Occipital lobe (tissue), 2 donors: Measurements from ENCODE around the gene SKP2. TPM values are rescaled to one million over a fixed set of nuclear protein-coding genes. Genes with fewer than 3 reads are reported as not detected.
"Not testable (repeated sequence)": the region's sequence is repeated elsewhere in the genome, so short reads cannot be mapped to it uniquely, and the experiment has no call there.

Experiments used
- DNase-seq: peaks from one replicate; lab custom pipeline; 2025; lab: John Stamatoyannopoulos, UW
- total RNA-seq: library from RNA; depleted of rRNA; stranded (reverse); fragments of >200 nt; gene quantifications from one replicate; pipeline ENCODE4 v1.2.3, GENCODE V29; 2014

The SKP2 gene
- total RNA-seq, 1 donor from 2014 or later: 19.8 TPM

DNA sequence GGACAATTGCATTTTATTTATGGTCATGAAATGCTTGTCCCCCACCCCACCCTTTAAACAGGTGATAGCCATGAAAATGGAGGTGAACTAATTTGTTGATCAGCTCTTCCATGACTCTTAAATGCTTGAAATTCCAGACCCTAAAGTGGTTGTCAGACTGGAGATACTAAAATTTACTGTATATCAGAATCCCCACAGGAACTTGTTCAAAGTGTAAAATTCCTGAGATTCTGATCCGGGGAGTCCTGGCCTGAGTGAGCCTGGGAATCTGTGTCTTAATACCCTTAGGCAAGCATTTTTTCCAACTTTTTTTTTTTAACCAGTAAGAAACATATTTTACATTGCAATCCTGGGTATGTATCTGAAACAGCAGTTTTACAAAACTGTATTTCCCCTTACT is 4.7 kb downstream of the SKP2 start:
- no peak for DNase-seq

DNA sequence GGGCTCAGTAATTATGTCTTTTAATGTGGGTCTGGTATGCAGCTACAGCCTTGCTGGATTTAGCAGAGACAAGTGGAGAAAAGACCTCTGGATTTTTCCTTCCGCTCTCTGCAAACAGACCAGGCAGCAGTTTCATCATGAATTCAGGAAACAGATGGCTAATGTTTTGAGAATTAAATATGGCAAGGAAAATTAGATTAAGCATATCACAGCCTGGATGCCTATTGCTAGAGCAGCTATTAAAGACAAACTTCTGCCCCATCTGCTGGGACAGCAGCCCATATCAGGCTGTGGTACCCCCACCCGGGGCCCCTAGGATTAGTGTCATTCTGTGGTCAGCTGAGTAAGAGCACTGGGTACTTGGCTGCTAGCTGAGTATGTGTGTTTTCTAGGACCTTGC is 6.2 kb downstream of the SKP2 start:
- DNase-seq: no peak

DNA sequence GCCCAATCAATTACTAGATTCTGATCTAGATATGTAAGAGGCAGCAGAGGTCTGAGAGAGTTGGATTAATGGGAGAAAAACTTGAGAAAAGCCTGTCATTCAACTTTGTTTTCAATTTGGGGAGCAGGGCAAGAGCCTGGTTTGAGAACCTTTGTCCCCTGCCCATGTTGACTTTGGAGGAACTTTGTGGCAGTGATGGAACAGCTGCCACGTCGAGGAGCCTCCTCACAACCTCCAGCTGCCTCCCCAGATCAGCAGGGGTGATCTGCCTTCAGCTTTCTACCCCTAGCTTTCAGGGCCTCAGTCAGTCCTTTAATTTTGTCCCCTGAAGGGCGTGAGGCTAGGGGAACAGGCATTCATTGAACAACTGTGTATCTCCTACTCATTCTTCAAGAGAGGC is 8.7 kb downstream of the SKP2 start:
- no peak for DNase-seq

DNA sequence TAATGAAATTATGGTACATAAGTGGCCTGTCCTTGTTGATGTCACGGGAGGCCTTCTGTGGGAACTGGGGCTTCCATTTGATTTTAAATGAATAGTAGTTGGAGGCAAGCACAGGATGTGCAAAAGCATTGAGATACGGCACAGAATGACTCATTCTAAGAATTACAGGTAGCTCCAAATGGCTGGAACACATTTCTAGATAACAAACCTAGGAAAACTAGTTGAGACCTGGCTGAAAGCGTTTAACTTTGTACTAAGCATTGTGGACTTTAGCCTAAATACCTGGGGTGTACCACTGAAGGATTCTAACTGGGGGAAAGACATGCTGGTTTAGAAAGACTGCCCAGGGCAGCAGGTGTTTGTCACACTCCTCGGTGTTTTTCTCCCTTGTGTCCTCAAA is 9.4 kb downstream of the SKP2 start:
- no peak for DNase-seq

DNA sequence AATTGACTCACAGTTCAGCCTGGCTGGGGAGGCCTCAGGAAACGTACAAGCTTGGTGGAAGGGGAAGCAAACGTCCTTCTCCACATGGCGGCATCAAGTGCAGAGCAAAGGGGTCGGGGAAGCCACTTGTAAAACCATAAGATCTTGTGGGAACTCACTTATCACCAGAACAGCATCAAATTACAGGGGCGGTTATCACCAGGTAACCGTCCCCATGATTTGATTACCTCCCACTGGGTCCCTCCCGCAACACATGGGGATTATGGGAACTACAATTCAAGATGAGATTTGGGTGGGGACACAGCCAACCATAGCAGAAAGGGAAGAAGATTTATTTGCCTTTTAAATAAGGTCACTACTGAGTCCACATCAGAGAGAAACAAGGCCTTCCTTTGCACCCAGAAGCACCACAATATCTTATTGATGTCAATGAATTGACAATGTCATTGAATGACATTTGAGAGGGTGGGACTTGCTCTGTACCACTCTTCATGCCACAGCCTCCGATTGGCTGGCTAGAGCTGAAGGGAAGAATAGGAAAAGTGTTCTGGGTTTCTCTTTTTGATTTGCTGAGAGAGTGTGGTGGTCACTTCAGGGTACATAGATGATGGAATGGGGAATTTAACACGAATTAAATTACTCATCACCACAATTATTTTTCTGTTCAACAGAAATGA is 11.0 kb downstream of the SKP2 start:
- DNase-seq: no peak

DNA sequence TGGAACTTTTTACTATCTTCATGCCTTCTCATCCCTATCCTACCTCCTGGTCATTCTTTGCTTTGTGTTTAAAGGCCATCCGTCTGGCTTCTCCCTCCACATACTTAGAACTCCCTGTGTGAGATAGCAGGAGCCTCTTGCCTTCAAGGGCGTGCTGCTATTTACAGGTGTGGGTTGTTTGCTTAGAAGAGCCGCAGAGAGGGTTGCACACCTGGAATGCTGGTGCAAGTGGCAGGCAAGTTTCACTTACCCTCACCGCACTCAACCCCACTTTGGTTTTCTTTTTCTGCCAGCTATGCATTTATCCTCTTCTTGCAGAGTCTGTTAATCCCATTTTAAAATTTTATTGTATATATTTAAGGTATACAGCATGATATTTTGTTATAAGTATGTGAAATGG is 12.6 kb downstream of the SKP2 start:
- no peak for DNase-seq

DNA sequence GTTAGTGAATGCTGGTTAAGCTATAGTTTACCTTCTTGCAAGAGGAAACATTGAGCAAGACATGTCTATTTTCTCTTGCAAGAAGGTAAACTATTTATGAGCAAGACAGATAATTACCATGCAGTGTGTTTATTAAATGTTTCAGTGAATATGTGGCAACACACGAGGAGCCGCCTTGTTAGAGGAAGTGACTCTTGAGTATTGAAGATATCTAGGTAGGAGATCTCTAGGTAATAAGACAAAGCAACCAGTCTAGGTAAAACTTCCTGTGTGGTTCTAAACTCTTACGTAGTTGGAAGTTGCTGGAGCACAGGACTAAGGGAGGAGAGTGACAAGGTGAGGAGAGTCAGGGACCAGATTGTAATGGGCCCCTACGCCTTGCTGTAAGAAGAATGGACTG is 16.8 kb downstream of the SKP2 start:
- DNase-seq: no peak

DNA sequence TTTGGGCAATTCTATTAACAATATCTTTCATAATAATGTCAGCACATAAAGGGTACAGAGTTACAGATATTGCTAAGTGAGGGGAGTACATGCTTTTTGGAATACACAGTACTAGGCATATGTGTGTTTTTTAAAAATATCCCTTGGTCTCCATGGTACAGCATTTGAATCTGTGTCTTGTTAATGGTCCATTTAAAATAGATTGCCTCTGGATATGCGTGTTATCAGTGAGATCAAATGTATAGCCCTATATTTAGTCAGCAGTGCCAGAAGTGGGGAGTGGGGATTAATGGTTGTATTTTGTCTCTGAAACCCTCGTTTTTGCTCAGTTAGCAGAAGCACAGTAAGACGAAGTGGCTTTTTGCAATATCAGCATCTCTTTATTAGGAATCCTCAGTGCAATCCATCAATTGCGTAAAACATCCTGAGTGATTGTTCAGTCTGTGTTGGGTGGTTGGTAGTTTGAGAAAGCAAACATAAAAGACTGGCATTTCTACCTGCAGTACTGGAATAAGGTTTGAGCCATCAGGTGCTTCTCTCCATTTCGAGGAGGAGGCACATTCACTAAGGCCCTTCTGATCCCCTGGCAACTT is 19.0 kb downstream of the SKP2 start:
- DNase-seq: no peak

DNA sequence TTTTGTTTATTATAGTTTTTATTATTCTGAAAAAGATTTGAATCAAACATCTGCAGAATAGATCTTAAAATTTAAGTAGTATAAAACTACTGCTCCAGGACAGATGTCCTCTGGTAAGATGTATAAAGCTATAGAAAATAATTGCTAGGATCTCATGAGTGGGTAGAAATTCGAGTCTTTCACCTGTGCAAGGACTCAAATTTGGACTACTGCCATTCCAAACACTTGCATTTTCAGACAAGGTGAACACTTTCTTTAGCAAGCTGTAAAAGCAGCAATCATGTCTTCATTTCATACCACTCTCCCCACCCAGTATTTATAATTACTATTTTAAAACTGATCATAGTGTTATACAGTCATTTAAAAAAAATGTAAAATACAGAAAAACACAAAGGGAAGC is 20.7 kb downstream of the SKP2 start:
- DNase-seq: no peak

DNA sequence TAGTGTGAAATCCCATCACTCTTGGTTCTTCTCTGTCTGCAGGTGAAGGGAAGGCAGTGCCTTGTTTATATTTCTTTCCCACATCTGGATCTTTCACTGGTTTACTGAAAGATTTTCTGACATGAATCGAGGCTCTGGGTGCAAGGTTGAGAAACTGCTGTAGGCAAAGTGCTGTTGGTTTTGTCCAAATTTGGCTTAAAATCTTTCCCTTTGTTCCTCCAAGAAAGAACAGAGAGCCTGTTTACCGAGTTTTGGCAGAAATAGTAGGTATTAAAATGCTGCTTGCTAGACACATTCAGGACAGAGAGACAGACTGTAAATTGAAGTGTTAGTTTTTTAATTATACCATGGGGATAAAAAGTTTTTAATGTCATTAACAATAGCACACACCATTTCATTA is 21.5 kb downstream of the SKP2 start:
- DNase-seq: no peak

DNA sequence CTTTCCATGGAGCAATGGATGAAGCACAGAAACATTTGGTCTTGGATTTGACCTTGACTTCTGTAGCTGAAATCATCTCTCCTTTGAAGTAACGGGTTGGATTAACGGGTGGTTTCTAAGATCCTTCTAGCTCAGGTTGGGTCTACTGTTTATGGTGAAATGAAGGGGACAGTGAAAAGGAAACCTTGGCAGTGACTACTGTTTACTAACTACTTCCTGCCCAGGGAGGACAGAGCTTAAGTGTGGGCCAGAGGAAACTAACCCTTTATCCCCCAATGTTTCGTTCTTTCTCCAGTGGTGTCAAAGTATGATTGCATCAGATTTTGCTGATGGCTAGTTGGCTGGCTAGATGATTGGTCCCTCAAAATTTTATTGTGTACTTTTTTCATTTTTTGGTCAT is 22.2 kb downstream of the SKP2 start:
- DNase-seq: no peak

DNA sequence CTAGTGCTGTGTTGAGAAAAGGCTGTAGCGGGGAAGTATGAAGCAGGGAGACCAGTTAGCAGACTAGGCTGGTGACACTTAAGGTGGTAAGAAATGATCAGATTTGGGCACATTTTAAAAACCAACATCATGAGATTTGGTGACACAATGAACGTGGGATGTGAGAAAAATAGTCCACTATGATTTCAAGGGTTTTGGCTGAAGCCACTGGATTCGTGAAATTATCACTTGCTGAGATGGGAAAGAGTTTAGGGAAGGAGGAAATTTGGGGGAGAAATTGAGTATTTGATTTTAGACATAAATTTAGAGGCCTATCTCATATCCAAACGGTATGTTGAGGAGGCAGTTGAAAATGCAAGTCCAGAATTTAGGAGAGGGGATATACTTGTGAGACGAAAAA is 23.1 kb downstream of the SKP2 start:
- no peak for DNase-seq

DNA sequence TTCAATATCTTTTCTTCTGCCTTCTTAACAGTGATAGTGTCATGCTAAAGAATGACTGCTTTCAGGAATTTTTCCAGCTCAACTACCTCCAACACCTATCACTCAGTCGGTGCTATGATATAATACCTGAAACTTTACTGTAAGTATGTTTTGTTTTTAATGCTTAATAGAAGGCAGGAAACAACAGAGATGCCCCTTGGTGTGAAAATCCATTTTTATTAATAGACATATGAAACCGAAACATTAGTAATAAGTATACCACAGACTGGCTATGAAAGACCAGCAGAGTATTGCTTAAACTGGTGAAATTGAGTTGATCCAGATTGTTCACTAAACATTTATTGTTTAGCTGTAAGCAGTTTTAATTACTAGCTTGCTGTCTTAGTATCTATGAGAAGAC is 25.2 kb downstream of the SKP2 start:
- no peak for DNase-seq

DNA sequence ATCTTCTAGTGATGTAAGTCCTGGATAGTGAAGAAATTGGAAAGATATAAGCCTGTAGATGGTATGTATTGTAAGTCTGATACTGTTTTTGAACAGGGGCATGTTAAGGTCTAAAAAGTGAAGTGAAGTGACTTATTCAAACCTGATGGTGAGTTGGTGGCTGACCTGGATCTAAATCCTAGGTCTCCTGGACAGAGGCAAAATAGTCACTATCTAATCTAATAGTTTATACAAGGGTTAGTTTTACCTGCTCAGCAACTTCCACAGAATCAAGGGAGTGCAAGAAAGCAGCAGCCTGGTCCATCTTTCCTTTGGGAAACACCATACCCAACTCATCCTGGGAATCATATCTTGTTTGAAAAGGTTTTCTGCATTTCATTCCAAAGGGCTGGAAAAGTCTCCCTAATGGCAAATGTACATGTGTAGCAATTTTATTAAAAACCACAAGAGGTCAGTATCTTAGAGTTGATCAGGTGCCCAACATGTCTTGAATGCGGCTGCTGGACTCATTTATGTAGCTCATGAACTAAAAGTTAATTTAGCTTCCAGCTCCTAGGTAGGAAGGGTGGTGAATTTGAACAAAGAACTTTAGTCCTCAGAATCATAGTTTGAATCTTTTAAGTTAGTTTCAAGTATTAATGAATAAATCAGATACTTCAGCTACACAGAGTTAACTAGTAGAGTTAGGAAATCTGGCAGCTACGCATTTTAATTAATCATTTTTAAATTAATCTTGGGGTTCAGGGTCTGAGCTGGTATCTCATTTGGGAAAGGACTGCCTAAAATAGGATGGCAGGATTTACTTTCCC is 26.0 kb downstream of the SKP2 start:
- no peak for DNase-seq

DNA sequence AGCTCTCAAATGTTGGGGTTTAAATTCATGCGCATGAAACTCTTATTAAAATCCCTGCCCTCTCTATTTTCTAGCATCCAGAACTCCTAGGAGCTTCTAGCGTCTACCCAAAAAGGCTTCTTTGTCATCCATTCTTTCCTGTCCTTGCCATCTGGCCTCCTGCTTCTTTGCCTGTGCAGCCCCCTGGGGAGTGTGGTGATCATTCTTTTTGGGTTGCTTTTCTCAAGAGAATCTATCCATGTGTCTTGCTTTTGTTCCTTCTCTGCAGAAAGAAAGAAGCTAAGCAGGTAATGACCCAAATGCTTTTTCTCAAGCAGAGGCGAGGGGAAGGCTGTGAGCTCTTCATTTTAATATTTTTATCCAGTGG is 26.6 kb downstream of the SKP2 start:
- DNase-seq: no peak

DNA sequence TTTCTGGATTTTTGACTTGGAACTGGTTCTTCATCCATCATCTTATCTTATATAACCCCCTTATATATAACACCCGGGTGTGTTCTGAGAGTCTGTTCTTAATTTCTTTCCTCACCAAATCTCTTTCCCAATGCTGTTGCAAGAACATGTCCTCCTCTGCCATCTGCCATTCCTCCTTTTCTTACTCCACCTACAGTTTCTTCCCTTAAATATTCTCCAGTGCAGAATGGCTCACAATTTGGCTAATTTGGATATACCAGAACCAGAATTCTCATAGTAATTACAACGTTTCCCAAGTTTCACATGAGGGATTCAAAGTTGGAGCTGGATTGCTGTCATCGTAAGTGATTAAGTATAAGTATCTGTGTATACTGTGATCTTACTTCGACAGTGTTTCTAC is 28.0 kb downstream of the SKP2 start:
- DNase-seq: no peak

DNA sequence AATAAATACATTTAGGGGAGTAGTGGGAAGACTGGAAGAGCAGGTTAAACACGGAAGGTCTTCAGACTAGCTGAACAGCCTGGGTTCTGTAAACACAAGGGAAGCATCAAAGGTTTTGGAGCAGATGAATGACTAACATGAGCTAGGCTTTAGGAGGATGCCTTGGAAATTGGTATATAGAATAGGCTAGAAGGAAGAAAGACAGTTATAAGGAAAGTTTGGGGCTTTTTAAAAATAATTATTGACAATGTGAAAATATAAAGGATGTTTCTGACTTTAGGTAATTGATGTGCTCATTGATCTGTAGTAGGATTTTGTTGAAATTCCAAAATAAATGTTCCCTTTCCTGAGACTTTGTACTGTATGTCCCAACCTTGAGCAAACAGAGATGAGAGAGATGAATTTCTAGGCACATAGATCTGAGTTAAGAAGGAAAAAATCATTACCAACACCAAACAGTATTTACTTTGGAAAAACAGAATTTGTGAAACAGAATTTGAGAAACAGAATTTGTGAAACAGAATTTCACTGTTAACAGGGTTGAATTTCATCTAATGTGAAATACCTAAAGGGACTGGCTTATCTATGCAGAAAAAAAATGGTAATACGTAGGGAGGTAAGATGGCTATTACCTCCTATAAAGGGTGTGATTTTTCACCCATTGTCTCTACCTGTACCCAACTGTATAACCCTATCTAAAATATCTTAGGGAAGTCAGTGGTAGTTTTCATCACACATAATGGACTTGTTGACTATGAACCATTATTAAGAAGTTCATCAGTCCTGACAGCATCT is 28.8 kb downstream of the SKP2 start:
- DNase-seq: no peak

DNA sequence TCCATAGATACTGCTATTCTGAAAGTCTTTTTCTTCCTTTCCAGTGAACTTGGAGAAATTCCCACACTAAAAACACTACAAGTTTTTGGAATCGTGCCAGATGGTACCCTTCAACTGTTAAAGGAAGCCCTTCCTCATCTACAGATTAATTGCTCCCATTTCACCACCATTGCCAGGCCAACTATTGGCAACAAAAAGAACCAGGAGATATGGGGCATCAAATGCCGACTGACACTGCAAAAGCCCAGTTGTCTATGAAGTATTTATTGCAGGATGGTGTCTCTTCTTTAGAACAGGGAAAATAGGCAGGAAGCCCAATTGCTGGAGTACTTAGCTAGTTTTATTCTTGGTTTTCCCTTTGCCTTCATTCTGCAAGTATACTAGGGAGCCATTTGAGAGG is 29.9 kb downstream of the SKP2 start:
- DNase-seq: no peak

DNA sequence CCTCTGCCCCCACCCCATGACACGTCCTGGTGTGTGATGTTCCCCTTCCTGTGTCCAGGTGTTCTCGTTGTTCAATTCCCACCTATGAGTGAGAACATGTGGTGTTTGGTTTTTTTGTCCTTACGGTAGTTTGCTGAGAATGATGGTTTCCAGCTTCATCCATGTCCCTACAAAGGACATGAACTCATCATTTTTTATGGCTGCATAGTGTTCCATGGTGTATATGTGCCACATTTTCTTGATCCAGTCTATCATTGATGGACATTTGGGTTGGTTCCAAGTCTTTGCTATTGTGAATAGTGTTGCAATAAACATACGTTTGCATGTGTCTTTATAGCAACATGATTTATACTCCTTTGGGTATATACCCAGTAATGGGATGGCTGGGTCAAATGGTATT is 32.5 kb downstream of the SKP2 start:
- not testable (repeated sequence) for DNase-seq

DNA sequence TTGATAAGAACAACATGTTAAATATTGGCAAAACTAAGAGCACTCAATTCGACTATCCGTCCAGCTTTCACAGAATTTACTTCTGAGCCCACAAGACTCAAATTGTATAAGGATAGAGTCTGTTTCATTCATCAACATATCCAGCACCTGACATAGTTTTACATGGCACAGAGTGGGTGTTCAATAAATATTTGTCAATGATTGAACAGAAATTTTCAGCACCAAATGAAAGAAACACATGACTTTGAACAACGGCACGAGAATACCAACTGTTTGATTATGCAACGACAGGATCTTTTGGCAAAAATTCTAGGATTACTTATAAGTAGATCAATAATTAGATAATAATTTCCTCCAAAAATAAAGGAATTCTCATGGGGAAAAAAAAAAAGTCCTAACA is 41.8 kb downstream of the SKP2 start:
- no peak for DNase-seq

DNA sequence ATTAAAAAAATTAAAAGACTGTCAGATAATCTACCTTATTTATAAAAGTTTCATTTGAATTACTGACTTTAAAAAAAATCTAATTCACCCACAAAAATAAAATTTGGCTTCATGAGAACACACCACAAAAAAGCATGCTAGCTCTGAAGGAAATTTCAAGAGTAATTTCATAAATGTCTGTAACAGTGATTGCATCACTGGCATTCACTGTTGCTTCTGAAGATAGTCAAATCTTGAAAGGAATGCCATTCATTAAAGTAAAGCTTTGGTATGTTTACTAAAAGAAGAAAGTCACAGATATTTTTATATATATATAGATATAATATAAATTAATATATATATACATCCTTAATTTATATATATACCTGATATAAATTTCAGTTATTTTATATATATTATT is 46.4 kb downstream of the SKP2 start:
- no peak for DNase-seq

DNA sequence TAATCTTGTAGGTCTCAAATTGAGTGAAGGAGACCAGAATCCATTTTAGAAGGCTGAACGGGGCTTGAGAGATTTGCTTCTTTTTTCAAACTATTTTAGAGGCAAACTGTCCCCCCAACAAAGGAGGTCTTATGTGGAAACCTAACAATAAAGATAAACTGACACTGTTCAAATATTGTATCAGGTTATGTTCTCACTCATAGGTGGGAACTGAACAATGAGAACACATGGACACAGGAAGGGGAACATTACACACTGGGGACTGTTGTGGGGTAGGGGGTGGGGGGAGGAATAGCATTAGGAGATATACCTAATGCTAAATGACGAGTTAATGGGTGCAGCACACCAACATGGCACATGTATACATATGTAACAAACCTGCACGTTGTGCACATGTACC is 46.9 kb downstream of the SKP2 start:
- DNase-seq: not testable (repeated sequence)
